ENCODE data around the gene CPB2.

GRCh38 chr13:46077265-46077664 lies 27.6 kb downstream of the CPB2 start:
- TF ChIP-seq POLR2A (IDR thresholded peaks at IDR 0.05) = no peak
- TF ChIP-seq CTCF (IDR thresholded peaks at IDR 0.05) = no peak
- TF ChIP-seq POLR2AphosphoS5 (IDR thresholded peaks at IDR 0.05) = no peak

All from prostate gland (tissue), 2 donors.